KOPT-K1 (cell line): ENCODE results near the gene SRXN1.

Source experiments
- H3K27ac ChIP-seq: fragments of 200-600 bp; sonication (generic); 2 replicates; pipeline ENCODE4 v1.5.1; 2016; ENCODE audit warnings: antibody characterized with exemption, mild to moderate bottlenecking, low read depth, low read length; ENCODE audit not compliant: poor library complexity, severe bottlenecking
- H3K36me3 ChIP-seq: fragments of 200-600 bp; sonication (generic); 2 replicates; pipeline ENCODE4 v1.5.1; 2017; ENCODE audit warnings: antibody characterized with exemption, mild to moderate bottlenecking, low read length, moderate library complexity; ENCODE audit not compliant: insufficient read depth
- H3K9me3 ChIP-seq: fragments of 200-600 bp; sonication (generic); 2 replicates; pipeline ENCODE4 v1.5.1; 2017; ENCODE audit warnings: antibody characterized with exemption, low read length, mild to moderate bottlenecking; ENCODE audit not compliant: insufficient read depth, poor library complexity, severe bottlenecking

Gene SRXN1

GRCh38 chr20:615514-615913 lies 37.5 kb downstream of the SRXN1 start:
- no peaks in the 10 kb centered on the region for H3K36me3 ChIP-seq
- H3K9me3 ChIP-seq = peaks cover 20% of the 10 kb centered on the region
- H3K27ac ChIP-seq = no peak overlapping the region

GRCh38 chr20:611843-612185 lies 41.2 kb downstream of the SRXN1 start:
- no peak overlapping the region for H3K27ac ChIP-seq
- peaks cover 4% of the 10 kb centered on the region for H3K9me3 ChIP-seq
- H3K36me3 ChIP-seq = no peaks in the 10 kb centered on the region

- Histone ChIP-seq H3K27ac (no peak overlapping the region), H3K36me3 (no peaks in the 10 kb centered on the region), H3K9me3 (no peaks in the 10 kb centered on the region)
Observed at GRCh38 chr20:611047-611842, 41.8 kb downstream of the SRXN1 start.

GRCh38 chr20:610130-611046 lies 42.6 kb downstream of the SRXN1 start, which contains the start of gene TCF15:
Gene TCF15, minus strand, starts transcription at chr20:610309. Its CDS starts 72 bp downstream, at chr20:610237.
- Histone ChIP-seq H3K9me3 (no peaks in the 10 kb centered on the region), H3K36me3 (no peaks in the 10 kb centered on the region), H3K27ac (no peak within 1 kb of the TSS)

- no peaks in the 10 kb centered on the region for H3K36me3 ChIP-seq
- no peaks in the 10 kb centered on the region for H3K9me3 ChIP-seq
- H3K27ac ChIP-seq = no peak overlapping the region
Observed at GRCh38 chr20:609371-609964, 43.5 kb downstream of the SRXN1 start.

- Histone ChIP-seq H3K27ac (no peak overlapping the region), H3K36me3 (no peaks in the 10 kb centered on the region), H3K9me3 (no peaks in the 10 kb centered on the region)
Observed at GRCh38 chr20:608970-609369, 44.0 kb downstream of the SRXN1 start.

GRCh38 chr20:607476-607875 lies 45.5 kb downstream of the SRXN1 start:
- Histone ChIP-seq H3K36me3 (no peaks in the 10 kb centered on the region), H3K27ac (no peak overlapping the region), H3K9me3 (no peaks in the 10 kb centered on the region)

GRCh38 chr20:605237-605636 lies 47.8 kb downstream of the SRXN1 start:
- no peaks in the 10 kb centered on the region for H3K9me3 ChIP-seq

GRCh38 chr20:603116-603640 lies 49.8 kb downstream of the SRXN1 start:
- Histone ChIP-seq H3K27ac (no peak overlapping the region), H3K36me3 (no peaks in the 10 kb centered on the region), H3K9me3 (no peaks in the 10 kb centered on the region)

More at GRCh38 chr20:605237-605636, 47.8 kb downstream of the SRXN1 start:
- Histone ChIP-seq H3K27ac (no peak overlapping the region), H3K36me3 (no peaks in the 10 kb centered on the region)

GRCh38 chr20:602111-602970 lies 50.7 kb downstream of the SRXN1 start:
- no peaks in the 10 kb centered on the region for H3K9me3 ChIP-seq
- H3K27ac ChIP-seq = no peak overlapping the region
- no peaks in the 10 kb centered on the region for H3K36me3 ChIP-seq

- Histone ChIP-seq H3K36me3 (no peaks in the 10 kb centered on the region), H3K27ac (no peak overlapping the region), H3K9me3 (no peaks in the 10 kb centered on the region)
Observed at GRCh38 chr20:600736-601135, 52.3 kb downstream of the SRXN1 start.

- Histone ChIP-seq H3K36me3 (no peaks in the 10 kb centered on the region), H3K27ac (no peak overlapping the region), H3K9me3 (no peaks in the 10 kb centered on the region)
Observed at GRCh38 chr20:600141-600540, 52.9 kb downstream of the SRXN1 start.

GRCh38 chr20:598133-598850 lies 54.7 kb downstream of the SRXN1 start:
- Histone ChIP-seq H3K36me3 (no peaks in the 10 kb centered on the region), H3K27ac (no peak overlapping the region), H3K9me3 (no peaks in the 10 kb centered on the region)

GRCh38 chr20:597560-597959 lies 55.4 kb downstream of the SRXN1 start:
- H3K9me3 ChIP-seq = no peaks in the 10 kb centered on the region

More at GRCh38 chr20:597560-597959, 55.4 kb downstream of the SRXN1 start:
- H3K36me3 ChIP-seq = no peaks in the 10 kb centered on the region
- H3K27ac ChIP-seq = no peak overlapping the region
